Prostate gland (tissue), 2 donors: Measurements from ENCODE around the gene MINAR2. TPM values are rescaled to one million over a fixed set of nuclear protein-coding genes. Genes with fewer than 3 reads are reported as not detected.

ENCODE experiments used
- DNase-seq: peaks from one replicate; pipeline ENCODE4 v3.0.0-alpha.2; 2019; ENCODE audit warnings: low spot score
- H3K27ac ChIP-seq, 2 donors: fragments of 200-600 bp; sonication (generic); 2 replicates each; pipeline ENCODE4 v1.5.1; 2017 to 2019
- H3K27me3 ChIP-seq: fragments of 200-600 bp; sonication (generic); replicated peaks from 2 replicates; pipeline ENCODE4 v1.5.1; 2019; ENCODE audit not compliant: insufficient read depth
- H3K36me3 ChIP-seq, 2 donors: fragments of 200-600 bp; sonication (generic); 1 replicate in 1 of 2; 2 replicates in 1 of 2; pipeline versions ENCODE4 v1.5.1 to v1.8.1; 2017 to 2019
- H3K4me1 ChIP-seq: fragments of 200-600 bp; sonication (generic); replicated peaks from 2 replicates; pipeline ENCODE4 v1.5.1; 2019
- H3K4me3 ChIP-seq, 2 donors: fragments of 200-600 bp; sonication (generic); 2 replicates each; pipeline ENCODE4 v1.5.1; 2017 to 2019
- H3K9me3 ChIP-seq: fragments of 200-600 bp; sonication (generic); 2 replicates; pipeline ENCODE4 v1.5.1; 2017
- POLR2A ChIP-seq: fragments of 450-650 bp; IDR thresholded peaks from one replicate; pipeline ENCODE4 v1.6.1; 2016; ENCODE audit warnings: antibody characterized with exemption, mild to moderate bottlenecking
- POLR2AphosphoS5 ChIP-seq: sonication (generic); formaldehyde crosslinking; IDR thresholded peaks from one replicate; pipeline ENCODE4 v1.6.1; 2017; ENCODE audit warnings: antibody characterized with exemption
- WGBS: methylation state at CpG from one replicate; pipeline ENCODE4 v1.1.5; 2018; 5-methylcytosine and 5-hydroxymethylcytosine counted together
- intact Hi-C: fragments of 100-400 bp; cut with DNase I; formaldehyde crosslinking; loops from one replicate; pipeline ENCODE4 v1.14.2; 2022
- total RNA-seq, 2 donors: library from RNA; depleted of rRNA; stranded (reverse); fragments of >200 nt; gene quantifications; one replicate each; pipeline ENCODE4 v1.1.0, GENCODE V29; 2016
- TF ChIP-seq, protein P1 (sequence below), 4 experiments: fragments of 200-600 bp in 2 of 4; fragments of 450-650 bp in 2 of 4; sonication (generic) in 2 of 4; IDR thresholded peaks; 1 replicate in 3 of 4; 2 replicates in 1 of 4; pipeline ENCODE4 v1.5.1; 2016 to 2019; ENCODE audit warnings: antibody characterized with exemption in 4 of 4, mild to moderate bottlenecking in 2 of 4, moderate library complexity in 2 of 4

Gene MINAR2
- total RNA-seq, 2 donors from 2014 or later, result not detected

GRCh38 chr5:129745997-129746396, 1.9 kb upstream of the MINAR2 start:
- Histone ChIP-seq H3K27ac (no peak overlapping the region), H3K27me3 (no peaks in the 10 kb centered on the region), H3K9me3 (no peaks in the 10 kb centered on the region), H3K4me1 (no peaks in the 10 kb centered on the region), H3K36me3 (no peaks in the 10 kb centered on the region), H3K4me3 (no peak overlapping the region)
- intact Hi-C loops, result no loop called here
- TF ChIP-seq POLR2A (no peak), POLR2AphosphoS5 (no peak)
- TF ChIP-seq, protein P1, sequence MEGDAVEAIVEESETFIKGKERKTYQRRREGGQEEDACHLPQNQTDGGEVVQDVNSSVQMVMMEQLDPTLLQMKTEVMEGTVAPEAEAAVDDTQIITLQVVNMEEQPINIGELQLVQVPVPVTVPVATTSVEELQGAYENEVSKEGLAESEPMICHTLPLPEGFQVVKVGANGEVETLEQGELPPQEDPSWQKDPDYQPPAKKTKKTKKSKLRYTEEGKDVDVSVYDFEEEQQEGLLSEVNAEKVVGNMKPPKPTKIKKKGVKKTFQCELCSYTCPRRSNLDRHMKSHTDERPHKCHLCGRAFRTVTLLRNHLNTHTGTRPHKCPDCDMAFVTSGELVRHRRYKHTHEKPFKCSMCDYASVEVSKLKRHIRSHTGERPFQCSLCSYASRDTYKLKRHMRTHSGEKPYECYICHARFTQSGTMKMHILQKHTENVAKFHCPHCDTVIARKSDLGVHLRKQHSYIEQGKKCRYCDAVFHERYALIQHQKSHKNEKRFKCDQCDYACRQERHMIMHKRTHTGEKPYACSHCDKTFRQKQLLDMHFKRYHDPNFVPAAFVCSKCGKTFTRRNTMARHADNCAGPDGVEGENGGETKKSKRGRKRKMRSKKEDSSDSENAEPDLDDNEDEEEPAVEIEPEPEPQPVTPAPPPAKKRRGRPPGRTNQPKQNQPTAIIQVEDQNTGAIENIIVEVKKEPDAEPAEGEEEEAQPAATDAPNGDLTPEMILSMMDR (IDR thresholded peaks at IDR 0.05), result no peak
- DNase-seq, result no peak
- WGBS, result 100% methylated on average over 4 of the region's 4 CpGs

GRCh38 chr5:129746876-129747275, 1.0 kb upstream of the MINAR2 start:
- no peak overlapping the region for H3K27ac ChIP-seq
- intact Hi-C loops, result no loop called here
- H3K9me3 ChIP-seq, result no peaks in the 10 kb centered on the region
- H3K4me1 ChIP-seq, result no peaks in the 10 kb centered on the region
- H3K4me3 ChIP-seq, result no peak overlapping the region
- TF ChIP-seq, protein P1 (IDR thresholded peaks at IDR 0.05), result no peak
- TF ChIP-seq POLR2AphosphoS5 (no peak), POLR2A (no peak)
- no peaks in the 10 kb centered on the region for H3K27me3 ChIP-seq
- DNase-seq, result no peak
- H3K36me3 ChIP-seq, result no peaks in the 10 kb centered on the region
- WGBS, result 86% methylated on average over 2 of the region's 2 CpGs

DNA sequence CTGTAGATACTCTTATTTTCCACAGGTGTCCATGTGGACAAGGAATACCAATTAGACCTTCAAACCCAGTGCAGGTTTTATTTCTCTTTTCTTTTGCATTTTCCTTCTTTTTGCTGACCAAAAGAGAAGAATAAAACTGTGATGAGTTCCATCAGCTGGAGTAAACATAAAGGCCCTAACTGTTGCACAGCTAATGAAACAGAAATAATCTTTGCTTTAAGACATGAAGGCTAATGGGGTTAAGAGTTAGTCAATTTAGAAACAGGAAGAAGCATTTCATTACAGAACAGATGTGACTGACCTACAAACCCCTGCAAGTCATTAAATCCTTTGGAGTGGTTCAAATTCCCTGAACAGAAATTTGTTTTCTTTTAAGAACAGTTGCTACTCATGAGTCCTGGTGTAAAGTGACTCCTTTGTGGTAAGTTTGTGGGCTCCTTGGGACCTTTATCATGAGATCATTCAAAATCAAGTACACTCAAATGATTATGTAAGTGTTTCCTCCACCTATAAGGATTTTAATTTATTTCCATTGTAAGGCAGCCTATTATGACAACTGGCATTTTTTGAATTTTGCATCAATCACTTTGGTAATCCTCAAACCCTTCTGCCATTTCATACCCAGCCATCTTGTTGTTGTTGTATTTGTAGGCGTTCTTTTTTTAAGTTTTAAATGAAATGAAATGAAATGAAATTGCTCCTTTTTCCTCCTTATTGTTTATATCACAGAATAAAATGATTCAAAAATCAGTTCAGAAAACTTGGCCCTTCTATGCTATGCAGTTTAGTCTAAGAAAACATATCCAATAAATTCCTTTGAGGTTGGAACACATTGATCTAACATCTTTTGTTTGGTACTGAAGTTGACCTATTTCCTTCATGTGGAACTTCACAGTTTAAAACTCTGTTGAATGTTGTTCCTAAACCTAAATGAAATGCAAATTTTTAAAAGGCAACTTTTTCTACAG, 1.3 kb downstream of the MINAR2 start:
- Histone ChIP-seq H3K4me1 (no peaks in the 10 kb centered on the region), H3K27ac (no peak overlapping the region), H3K36me3 (no peaks in the 10 kb centered on the region), H3K27me3 (no peaks in the 10 kb centered on the region), H3K4me3 (no peak overlapping the region), H3K9me3 (no peaks in the 10 kb centered on the region)
- no peak for DNase-seq
- 86% methylated on average over 1 of the region's 1 CpG for WGBS
- intact Hi-C loops, result no loop called here
- TF ChIP-seq POLR2A, result no peak
- TF ChIP-seq, protein P1 (IDR thresholded peaks at IDR 0.05), result no peak
- TF ChIP-seq POLR2AphosphoS5, result no peak

GRCh38 chr5:129760636-129761325, 12.9 kb downstream of the MINAR2 start:
- Histone ChIP-seq H3K4me1 (no peaks in the 10 kb centered on the region), H3K27ac (no peak overlapping the region), H3K36me3 (no peaks in the 10 kb centered on the region), H3K9me3 (no peaks in the 10 kb centered on the region), H3K4me3 (no peak overlapping the region), H3K27me3 (no peaks in the 10 kb centered on the region)
- no peak for DNase-seq
- intact Hi-C loops, result loop anchor here (10.0 kb wide), 1 partner anchor 1546 kb away; no protein-coding TSS in a partner anchor
- 60% methylated on average over 1 of the region's 1 CpG for WGBS
- TF ChIP-seq POLR2A, result no peak

GRCh38 chr5:129763651-129764050, 15.8 kb downstream of the MINAR2 start:
- WGBS, result 87% methylated on average over 1 of the region's 1 CpG
- intact Hi-C loops, result loop anchor here (10.0 kb wide), 1 partner anchor 1549 kb away; no protein-coding TSS in a partner anchor
- Histone ChIP-seq H3K27me3 (no peaks in the 10 kb centered on the region), H3K4me1 (no peaks in the 10 kb centered on the region), H3K4me3 (no peak overlapping the region), H3K27ac (no peak overlapping the region), H3K36me3 (no peaks in the 10 kb centered on the region), H3K9me3 (no peaks in the 10 kb centered on the region)
- TF ChIP-seq POLR2AphosphoS5 (no peak), POLR2A (no peak)
- TF ChIP-seq, protein P1 (IDR thresholded peaks at IDR 0.05), result no peak
- no peak for DNase-seq
